GM18868 (cell line): ENCODE measurements around the gene ARHGEF3.

Experiments
- ATAC-seq: cut with Tn5 transposase; IDR thresholded peaks from one replicate; pipeline ENCODE4 v1.9.1; 2021; ENCODE audit warnings: mild to moderate bottlenecking, moderate library complexity; ENCODE audit not compliant: unreplicated experiment

ARHGEF3 gene, protein sequence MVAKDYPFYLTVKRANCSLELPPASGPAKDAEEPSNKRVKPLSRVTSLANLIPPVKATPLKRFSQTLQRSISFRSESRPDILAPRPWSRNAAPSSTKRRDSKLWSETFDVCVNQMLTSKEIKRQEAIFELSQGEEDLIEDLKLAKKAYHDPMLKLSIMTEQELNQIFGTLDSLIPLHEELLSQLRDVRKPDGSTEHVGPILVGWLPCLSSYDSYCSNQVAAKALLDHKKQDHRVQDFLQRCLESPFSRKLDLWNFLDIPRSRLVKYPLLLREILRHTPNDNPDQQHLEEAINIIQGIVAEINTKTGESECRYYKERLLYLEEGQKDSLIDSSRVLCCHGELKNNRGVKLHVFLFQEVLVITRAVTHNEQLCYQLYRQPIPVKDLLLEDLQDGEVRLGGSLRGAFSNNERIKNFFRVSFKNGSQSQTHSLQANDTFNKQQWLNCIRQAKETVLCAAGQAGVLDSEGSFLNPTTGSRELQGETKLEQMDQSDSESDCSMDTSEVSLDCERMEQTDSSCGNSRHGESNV

DNA sequence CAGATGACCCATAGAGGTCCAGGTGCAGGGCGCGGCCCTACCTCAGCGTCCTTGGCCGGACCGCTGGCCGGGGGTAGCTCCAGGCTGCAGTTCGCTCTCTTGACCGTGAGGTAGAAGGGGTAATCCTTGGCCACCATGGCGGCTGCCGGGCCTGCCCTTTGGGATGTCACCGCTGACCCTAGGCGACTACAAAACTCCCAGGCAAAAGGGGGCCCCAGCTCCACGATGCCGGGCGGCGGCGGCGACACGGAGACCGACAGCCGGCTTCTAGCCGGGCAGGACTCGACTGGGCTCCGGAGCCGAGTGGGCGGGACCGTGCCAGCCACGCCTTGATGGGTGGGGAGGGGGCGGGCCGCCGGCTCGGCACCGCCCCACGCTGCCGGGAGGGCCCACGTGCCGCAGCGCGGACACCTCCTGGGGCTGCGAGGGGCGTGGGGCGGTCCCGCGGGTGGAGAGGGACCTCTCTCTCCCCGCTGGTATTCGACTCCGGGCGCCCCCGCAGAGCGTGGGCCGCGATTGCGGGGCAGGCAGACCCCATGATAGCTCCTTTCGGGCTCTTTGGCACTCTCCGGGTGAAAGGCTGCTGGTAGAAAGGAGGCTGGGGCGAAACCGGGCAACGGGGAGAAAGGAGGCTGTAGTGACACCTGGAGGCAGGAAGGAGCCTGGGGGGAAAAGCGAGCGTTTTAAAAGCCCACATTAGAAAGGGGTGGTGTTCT lies at the start of gene ARHGEF3:
TSS of gene ARHGEF3 (minus strand) at position 288 of the 716 bp plus-strand sequence. CDS start at position 137, 151 bp downstream.
- peak; percentile 88 for ATAC-seq

DNA sequence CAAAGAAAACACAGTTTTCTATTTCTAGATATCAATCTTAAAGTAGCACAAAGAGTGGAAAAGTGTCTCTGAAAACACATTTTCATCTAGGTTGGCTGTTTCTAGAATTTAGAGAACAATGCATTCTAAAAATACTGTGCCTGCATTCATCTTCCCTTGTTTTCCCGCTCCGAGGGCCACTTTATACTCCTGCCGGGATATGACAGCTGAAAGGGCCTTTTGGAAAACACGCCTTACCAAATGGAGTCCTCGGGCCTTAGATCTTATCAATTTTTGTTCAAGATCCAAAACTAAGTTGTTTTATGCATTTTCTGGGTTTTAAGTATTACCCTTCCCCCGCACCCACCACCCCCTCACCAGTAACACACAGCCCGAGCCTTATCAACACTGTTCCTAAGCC lies 47.9 kb upstream of the ARHGEF3 start:
- ATAC-seq: no peak

DNA sequence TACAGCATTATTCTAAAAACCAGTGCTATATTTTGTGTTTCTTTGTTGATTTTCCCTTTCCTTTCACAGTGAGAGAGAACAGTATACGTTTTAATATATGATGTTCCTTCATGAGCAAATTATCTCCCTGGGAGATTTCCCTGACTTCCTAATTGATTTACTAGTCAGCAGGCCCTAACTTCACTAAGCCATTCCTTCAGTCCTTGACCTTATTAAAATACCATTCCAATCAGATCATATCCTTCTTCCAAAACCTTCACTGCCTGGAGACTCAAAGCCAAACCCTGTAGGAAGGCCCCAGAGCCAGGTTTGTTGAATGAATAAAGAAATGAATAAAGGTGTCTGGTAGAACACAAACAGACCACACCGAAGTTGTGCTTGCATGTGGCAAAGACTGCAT lies 43.8 kb upstream of the ARHGEF3 start:
- ATAC-seq: no peak

DNA sequence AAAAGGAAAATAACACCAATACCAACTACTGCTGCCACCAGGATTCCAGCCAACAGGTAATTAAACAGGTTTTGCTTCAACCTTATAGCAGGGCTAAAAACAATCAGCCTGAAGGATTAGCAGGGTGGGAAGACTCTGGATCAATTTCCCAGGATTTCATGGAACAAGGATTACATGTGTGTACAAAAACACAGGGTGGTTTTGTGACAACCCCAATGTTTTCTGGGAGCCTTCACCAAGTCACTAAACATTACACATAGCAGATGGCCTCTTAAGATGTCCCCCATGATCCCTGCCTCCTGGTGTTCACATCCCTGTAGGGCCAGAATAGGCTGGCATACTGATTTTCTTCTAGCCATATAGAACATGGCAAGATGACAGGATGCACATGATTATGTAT lies 42.8 kb upstream of the ARHGEF3 start:
- no peak for ATAC-seq

DNA sequence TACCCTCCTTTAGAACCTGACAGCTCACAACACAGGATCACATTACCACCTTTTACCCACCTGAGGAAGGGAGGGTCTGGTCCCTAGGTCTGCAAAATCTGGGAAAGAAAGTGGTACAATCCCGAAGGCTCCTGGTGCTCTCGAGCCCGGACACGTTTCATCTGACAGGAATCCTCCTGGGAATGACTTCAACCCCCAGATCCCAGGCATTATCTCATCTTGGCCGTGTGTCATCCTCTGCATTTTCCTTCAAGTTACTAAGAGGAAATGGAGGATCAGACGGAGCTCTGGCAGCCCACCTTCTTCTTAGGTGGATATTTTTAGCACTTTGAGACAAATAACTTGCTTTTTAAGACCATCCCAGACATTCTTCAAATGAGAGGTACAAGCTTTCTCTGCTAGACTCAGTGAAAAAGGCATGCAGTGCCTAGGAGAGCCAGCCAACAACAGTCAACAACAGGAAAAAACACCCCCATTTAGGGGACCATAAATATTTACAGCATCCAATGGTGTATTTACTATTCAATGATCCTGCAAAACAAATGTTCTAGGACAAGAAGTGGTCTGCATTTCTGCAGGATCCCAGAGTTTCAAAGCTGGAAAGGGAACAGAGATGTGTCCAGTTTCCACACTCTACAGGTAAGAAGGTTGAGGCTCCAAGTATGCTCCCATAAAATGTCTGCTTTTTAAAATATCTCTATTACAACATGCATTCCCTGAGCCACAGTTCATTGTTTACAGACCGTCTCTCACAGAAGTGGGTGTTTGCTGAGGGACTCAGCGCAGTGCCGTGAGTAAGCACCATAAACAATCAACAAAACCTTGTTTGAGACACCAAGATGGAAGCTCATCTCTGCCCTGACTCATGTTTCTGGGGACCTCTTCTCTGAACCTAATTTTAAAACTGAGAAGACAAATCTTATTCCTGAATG lies 38.3 kb upstream of the ARHGEF3 start:
- no peak for ATAC-seq

DNA sequence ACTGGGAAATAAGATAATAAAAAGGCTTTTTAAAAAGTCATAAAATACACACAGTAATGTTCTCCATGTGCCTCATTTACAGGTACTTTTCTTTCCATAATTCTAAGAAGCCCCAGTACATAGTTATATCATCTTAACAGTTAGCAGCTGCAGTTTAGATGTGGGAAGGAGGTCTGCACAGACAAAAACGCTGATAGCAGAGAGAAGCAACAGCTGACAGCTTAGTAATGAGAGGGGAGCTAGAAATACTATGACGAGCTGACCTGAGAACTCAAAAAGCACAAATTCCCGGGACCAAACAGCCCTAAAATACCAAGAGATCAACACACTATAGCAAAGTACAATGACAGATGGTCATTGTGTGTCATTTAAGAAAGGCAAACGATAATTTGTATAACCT lies 36.7 kb upstream of the ARHGEF3 start:
- no peak for ATAC-seq

DNA sequence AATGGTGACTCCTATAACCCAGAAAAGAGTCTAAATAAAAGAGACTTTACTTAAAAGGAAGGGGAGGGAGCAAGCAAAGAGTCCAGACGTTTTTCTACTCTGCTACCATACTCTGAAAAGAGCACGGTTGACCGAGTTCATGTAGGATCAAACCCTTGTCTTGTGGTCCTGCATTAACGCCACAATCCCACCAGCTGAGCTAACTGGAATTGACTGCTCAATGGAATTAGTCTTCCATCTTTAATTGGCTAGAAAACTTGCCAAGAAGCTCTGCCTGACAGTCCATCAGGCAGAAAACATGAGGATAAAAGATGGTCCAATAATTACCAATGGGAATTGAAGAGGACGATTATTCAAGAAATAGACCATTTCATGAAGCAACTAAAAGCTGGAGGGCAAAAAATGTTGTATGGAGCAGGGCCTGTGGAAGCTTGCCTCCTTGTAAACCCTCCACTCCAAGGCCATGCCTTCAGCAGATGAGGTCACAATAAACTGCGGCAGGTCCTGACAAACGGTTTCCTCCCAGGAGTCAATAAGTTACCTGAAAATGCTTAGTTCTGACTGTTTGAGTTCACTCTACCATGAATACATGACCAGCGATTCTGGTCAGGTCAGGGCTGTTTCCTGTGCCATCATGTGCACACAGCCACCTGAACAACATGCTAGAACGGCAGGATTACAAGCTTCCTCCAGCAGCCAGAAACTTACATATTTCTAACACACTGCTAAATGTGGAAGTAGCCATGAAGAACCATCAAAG lies 35.6 kb upstream of the ARHGEF3 start:
- no peak for ATAC-seq

DNA sequence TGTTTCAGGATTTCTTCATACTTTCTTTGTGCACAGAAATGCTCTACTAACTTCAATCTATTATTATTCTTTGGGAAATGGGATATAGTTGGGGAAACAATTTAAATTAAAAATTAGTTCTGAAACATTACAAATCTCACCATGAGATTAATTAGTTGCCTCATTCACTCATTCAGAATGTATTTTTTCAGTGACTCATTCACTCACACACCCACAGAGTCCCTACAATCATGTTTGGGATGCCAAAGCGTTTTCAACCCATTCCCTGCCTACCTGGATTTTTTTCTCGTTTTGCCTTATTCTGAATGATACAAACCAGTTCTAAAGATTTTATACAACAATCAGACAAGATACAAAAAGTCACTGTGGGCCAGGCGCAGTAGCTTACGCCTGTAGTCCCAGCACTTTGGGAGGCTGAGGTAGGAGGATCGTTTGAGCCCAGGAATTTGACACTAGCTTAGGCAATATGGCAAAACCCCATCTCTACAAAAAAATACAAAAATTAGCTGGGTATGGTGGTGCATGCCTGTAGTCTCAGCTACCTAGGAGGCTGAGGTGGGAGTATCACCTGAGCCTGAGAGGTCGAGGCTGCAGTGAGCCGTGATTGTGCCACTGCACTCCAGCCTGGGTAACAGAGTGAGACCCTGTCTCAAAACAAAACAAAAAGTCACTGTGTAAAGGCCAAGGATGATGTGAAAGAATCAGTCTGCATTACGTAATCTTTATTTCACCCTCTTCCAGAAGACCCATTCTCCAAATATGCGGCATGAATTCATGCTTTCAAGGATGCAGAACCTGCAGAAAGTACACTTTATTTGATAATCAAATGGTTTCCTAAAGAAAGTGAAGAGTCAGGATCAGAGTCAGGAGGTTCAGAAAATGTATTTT lies 34.8 kb upstream of the ARHGEF3 start:
- ATAC-seq: no peak

DNA sequence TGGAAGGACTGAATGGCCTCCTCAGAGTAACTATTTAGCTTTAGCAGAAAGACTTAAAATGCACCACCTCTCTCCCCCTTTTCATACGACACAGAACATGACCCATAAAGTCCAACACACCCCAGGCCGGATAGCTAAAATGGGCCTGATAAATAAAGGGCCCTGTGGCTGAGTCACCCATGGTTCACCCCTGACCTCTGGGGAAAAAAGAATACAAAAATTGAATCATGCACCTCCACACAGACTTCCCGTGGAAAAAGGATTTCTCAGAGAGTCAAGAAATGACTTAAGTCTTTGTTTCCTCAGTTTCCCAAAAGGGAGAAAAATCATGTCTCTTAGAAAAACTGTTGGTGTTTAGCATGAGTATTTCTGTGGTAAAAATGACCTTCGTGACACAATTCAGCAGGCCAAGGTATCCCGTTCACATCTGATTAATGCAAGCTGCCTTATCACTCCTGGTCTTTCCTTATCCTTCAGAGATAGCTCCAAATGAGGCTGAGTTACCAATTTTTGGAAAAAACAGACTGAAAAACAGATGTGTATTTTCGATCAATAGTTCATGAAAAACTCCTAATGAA lies 34.0 kb upstream of the ARHGEF3 start:
- ATAC-seq: no peak

DNA sequence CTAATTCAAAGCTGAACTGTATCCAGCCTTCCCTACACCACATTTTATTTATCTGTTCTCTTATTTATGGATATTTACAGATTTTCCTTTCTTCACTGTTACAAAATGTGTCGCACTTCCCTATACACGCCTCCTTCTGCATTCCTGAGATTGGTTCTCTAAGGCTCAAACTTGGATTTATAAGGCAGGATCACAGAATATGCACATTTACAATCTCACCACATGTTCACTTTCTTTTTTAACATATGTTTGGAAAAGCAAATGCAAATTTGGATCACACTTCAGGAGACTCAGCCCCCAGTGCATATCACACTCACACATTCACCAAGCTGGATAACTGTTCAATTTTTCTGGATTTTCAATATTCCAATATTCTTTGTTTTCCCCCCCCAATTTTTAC lies 31.8 kb upstream of the ARHGEF3 start:
- ATAC-seq: no peak

DNA sequence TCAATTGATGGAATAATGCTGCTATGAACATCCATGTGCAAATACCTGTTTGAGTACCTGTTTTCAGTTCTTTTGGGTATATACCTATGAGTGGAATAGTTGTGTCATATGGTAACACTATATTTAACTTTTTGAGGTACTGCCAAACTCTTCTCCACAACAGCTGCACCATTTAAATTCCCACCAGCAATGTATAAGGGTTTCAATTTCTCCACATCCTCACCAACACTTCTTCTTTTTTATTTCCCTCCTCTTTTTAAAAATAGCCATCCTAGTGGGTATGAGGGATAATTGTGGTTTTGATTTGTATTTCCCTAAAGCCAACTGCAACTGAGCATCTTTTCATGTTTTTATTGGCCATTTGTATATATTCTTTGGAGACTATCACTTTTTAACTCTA lies 31.3 kb upstream of the ARHGEF3 start:
- ATAC-seq: no peak

DNA sequence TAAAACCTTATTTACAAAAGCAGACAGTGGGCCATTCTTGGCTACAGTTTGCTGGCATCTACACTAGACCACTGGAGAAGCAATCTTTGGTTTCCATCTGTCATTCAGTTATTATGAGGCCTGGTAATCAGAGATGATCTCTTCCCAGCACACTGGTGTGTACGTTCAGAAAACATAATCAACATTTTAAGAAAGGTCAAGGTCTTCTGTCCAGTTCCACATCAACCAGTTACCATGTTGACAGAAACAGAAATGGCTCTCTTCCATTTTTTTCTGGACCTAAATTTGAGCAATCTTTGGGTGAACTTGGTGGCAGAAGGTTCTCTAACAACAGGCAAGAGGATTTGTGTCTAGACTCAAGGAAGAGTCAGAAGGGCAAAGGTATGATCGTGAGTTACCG lies 29.8 kb upstream of the ARHGEF3 start:
- no peak for ATAC-seq

DNA sequence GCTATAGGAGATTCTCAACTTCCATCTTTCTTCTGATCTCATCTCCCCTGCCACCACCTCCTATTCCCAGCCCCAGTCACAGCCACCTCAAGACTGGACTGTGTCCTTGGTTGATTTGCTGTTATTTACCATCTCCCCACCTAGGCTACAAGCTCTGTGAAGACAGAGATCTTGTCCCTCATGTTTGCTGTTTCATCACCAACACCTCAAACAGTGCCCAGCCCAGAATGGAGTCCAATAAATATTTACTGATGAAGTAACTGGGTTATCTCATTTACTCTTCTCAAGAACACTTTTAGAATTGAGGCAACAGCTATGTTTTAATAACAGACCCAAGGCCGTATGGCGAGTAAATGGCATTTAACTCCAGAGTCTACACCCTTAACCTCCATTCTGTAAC lies 29.1 kb upstream of the ARHGEF3 start:
- no peak for ATAC-seq

DNA sequence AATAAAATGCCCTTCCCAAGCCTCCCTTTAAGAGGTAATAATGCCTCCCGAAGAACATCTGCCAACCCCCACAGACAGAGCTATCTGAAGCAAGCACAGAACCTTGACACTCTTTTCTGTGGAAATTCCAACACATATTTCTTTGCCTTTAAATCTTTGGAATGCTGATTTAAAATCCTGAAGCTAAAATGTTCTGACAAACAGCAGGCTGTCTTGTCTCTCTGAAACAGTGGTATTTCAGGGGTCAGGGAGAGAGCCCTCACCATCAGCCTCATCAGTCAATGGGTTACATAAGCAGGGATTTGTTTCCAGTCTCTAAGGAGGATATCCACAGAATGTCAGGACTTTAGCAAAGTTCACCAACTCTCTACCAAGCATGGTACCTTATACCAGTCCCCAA lies 27.8 kb upstream of the ARHGEF3 start:
- ATAC-seq: no peak

DNA sequence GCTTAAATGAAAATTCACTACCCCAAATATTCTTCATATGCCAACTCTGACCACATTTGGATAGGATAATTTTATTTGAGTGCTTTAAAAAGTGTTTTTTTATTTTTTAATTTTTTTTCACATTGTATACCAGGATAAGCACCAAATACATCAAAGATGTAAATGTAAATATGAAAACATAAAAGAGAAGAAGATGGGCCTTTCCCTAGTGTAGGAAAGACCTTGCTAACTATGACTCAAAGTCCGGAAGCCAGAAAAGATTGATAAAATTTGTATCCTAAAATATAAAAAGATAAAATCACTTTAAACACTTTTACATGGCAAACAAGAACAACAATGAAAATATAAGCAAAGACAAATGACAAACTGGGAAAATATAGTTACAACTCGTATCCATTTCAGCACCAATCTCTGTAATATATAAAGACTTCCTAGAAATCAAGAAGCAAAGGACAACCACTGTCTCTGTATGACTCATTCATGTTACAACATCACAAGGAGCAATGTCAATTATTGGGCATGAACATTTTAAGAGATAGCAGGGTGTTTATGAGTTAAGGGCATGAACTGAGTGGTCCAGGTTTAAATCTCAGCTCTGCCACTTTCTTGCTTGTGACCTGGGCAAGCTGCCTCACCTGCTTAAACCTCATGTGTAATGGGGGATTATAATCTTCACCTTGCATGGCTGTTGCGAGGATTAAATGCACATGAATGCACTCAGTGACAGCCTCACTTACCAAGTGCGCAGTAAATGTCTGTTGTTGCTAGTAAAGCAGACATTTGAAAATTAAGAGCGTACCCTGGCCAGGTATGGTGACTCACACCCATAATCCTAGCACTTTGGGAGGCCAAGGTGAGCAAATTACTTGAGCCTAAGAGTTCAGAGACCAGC lies 25.3 kb upstream of the ARHGEF3 start:
- no peak for ATAC-seq

DNA sequence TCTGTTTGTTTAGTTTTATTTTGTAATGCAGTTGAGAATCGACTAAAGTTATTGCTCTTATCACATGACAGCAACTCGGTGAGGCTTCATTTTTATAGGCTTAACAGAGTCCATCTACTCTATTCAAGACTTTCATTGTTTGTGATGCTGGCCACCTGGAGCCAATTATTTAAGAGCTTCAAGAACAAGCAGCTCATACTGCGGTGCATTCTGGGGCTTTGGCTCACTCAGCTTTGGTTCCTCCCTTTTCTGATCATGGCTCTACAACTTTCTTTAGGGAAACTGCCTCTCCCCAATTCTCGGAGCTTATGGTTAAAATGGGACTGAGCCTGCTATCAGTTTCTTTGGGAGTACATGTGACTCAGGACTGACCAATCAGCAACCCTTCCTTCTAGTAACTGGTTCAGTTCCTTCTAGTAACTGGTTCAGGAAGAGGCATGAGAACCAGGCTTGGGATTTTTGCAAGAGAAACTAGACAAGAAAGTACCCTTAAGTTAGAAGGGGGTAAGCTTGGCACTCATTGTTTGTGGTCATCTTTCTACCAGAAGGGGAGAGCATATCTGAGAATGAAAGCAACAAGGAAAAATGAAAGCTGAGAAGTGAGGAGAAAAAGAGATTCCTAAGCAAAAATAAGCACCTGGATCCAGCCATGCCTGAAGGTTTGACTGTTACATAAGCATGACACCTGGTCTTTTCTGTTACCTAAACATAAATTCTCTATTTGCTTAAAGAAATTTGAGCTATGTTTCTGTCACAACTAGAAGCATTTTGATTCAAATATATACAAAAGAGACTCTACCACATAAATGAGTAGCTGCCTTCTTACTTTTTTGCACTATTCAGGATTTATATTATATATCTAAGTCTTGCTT lies 24.1 kb upstream of the ARHGEF3 start:
- no peak for ATAC-seq
